Mesothelial cell of epicardium (in vitro differentiated cells): ENCODE results near the gene MYOM1. TPM values are rescaled to one million over a fixed set of nuclear protein-coding genes. Genes with fewer than 3 reads are reported as not detected.

ENCODE experiments used
- DNase-seq, 2 experiments: peaks; one replicate each; pipeline ENCODE4 v3.0.0; 2021; ENCODE audit warnings: low spot score in 2 of 2; ENCODE audit not compliant: unreplicated experiment in 2 of 2
- H3K27ac Mint-ChIP-seq: 2 replicates; pipeline ENCODE4 v1.8.0; 2021; ENCODE audit warnings: mixed read lengths
- H3K27me3 Mint-ChIP-seq: 2 replicates; pipeline ENCODE4 v1.8.0; 2021; ENCODE audit warnings: low read depth, mixed read lengths
- H3K36me3 Mint-ChIP-seq: 2 replicates; pipeline ENCODE4 v1.8.0; 2021; ENCODE audit warnings: mixed read lengths
- H3K4me1 Mint-ChIP-seq: 2 replicates; pipeline ENCODE4 v1.8.0; 2021; ENCODE audit warnings: mixed read lengths
- H3K4me3 Mint-ChIP-seq: 2 replicates; pipeline ENCODE4 v1.8.0; 2021; ENCODE audit warnings: mild to moderate bottlenecking, moderate library complexity, mixed read lengths
- H3K9me3 Mint-ChIP-seq: 2 replicates; pipeline ENCODE4 v1.8.0; 2021; ENCODE audit warnings: mixed read lengths
- total RNA-seq: library from RNA; stranded (reverse); gene quantifications from 3 replicates; pipeline ENCODE4 v1.2.1, GENCODE V29; 2021
- TF ChIP-seq, protein P1 (sequence below): fragments of 200-600 bp; sonication (generic); IDR thresholded peaks from one replicate; pipeline ENCODE4 v1.5.0; 2021; ENCODE audit warnings: antibody characterized with exemption; ENCODE audit not compliant: unreplicated experiment

MYOM1 gene
- total RNA-seq, 1 donor from 2014 or later: 2.8 TPM

DNA sequence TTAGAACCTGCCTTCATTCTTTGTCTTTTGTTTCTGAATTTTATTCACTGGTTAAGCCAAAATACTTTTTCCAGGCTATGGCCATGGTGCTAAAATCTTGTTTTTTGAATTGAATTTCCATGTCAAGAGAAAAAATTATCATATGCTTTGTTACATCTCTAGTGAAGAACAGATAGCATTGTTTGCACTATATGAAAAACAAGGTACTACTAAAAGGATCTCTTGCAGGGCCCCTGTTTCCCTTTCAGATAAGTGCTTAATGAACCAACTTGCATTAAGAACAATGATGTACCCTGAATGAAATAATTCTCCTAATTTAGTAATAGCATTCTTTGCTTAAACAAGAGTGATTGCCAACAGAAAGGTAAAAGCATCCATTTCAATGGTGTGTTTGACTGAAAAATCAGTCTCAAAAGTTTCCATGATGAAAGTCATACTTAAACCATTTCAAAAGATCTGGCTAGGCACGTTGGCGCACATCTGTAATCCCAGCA, 37.9 kb upstream of the MYOM1 start:
- TF ChIP-seq, protein P1, sequence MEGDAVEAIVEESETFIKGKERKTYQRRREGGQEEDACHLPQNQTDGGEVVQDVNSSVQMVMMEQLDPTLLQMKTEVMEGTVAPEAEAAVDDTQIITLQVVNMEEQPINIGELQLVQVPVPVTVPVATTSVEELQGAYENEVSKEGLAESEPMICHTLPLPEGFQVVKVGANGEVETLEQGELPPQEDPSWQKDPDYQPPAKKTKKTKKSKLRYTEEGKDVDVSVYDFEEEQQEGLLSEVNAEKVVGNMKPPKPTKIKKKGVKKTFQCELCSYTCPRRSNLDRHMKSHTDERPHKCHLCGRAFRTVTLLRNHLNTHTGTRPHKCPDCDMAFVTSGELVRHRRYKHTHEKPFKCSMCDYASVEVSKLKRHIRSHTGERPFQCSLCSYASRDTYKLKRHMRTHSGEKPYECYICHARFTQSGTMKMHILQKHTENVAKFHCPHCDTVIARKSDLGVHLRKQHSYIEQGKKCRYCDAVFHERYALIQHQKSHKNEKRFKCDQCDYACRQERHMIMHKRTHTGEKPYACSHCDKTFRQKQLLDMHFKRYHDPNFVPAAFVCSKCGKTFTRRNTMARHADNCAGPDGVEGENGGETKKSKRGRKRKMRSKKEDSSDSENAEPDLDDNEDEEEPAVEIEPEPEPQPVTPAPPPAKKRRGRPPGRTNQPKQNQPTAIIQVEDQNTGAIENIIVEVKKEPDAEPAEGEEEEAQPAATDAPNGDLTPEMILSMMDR: no peak
- Mint-ChIP-seq H3K4me1 (peaks cover 19% of the 10 kb centered on the region), H3K27me3 (no peaks in the 10 kb centered on the region), H3K4me3 (no peak overlapping the region), H3K27ac (peak overlapping the region; percentile 94), H3K9me3 (no peaks in the 10 kb centered on the region), H3K36me3 (peaks cover 46% of the 10 kb centered on the region)
- no peak for DNase-seq

DNA sequence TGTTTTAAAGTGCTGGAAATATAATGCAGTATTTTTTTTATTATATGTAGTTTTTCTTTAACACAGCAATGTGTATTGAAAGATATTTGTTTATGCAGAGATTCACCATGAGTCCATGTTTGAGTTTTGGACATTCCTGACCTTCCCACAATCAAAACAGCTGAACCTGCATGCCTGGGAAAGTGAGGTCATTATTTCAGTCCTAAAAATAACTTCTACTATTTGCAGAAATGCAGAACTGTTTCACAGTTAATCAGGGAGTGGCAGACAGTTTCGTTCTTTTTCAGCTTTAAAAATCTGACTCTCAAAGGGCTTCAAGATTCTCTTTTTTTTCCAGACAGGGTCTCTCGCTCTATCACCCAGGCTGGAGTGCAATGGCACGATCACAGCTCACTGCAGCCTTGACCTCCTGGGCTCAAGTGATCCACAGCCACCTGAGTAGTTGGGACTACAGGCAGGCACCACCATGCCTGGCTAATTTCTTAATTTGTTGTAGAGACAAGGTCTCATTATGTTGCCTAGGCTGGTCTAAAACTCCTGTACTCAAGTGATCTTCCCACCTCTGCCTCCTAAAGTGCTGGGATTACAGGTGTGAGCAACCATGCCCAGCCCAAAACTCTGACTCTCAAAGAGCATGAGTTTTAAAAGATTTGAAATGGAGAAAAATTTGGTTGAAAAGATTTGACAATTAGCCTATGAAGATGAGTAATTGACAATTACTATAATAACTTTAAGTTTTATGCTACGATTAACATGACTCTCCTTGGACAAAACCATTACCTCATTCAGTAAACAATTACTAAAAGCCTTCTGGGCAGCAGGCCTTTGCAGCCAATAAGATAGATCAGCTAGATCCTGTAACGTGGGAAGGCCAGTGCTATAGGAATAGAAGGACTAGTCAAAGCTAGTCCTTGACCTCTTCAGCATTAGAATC, 37.2 kb upstream of the MYOM1 start:
- Mint-ChIP-seq H3K4me1 (peaks cover 22% of the 10 kb centered on the region), H3K9me3 (no peaks in the 10 kb centered on the region), H3K4me3 (no peak overlapping the region), H3K27me3 (no peaks in the 10 kb centered on the region), H3K27ac (peak overlapping the region; percentile 94), H3K36me3 (peaks cover 46% of the 10 kb centered on the region)
- no peak for DNase-seq
- TF ChIP-seq, protein P1: no peak

DNA sequence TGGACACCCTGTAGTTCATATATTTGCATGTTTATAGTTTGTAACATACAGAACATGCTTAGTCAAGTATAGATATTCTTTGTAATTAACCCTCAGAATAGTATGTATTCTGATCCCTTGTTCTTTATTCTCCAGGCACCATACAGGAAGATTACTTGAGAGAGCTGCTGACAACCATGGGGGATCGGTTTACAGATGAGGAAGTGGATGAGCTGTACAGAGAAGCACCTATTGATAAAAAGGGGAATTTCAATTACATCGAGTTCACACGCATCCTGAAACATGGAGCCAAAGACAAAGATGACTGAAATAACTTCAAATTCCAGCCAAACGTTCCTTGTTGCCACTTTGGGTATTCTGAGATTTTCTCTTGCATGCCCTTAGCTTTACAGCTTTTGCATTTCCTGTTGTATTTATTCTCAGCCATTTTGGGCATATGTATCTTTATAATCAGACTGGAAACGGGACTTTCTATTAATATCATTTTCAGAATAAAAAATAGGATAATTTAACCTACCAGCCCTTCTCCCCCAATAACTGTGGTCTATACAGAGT, 35.9 kb upstream of the MYOM1 start:
- no peaks in the 10 kb centered on the region for H3K27me3 Mint-ChIP-seq

DNA sequence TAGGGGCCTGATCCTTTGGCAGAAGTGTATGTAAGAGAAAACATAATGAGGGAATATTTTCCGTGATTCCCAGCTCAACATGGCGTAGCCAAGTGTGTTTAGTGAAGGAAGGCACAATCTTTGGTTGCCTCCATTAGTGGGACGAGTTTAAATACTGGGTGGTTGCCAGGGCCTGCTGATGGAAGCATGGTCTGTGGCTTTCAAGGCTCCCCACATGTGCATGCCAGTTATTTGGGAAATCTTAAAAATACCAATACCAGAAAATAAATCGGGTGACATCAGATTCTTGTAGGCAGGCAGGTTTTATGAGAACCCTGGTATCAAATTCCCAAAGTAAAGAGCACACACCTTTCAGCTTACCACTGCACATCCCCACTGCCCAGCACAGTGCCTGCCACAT, 35.0 kb upstream of the MYOM1 start:
- peaks cover 25% of the 10 kb centered on the region for H3K4me1 Mint-ChIP-seq
- H3K27ac Mint-ChIP-seq: peak overlapping the region; percentile 51

More for the DNA sequence above, 35.9 kb upstream of the MYOM1 start:
- no peak overlapping the region for H3K4me3 Mint-ChIP-seq
- DNase-seq: no peak
- peak overlapping the region; percentile 44 for H3K27ac Mint-ChIP-seq
- H3K9me3 Mint-ChIP-seq: no peaks in the 10 kb centered on the region
- peaks cover 46% of the 10 kb centered on the region for H3K36me3 Mint-ChIP-seq
- TF ChIP-seq, protein P1: no peak
- peaks cover 23% of the 10 kb centered on the region for H3K4me1 Mint-ChIP-seq

DNA sequence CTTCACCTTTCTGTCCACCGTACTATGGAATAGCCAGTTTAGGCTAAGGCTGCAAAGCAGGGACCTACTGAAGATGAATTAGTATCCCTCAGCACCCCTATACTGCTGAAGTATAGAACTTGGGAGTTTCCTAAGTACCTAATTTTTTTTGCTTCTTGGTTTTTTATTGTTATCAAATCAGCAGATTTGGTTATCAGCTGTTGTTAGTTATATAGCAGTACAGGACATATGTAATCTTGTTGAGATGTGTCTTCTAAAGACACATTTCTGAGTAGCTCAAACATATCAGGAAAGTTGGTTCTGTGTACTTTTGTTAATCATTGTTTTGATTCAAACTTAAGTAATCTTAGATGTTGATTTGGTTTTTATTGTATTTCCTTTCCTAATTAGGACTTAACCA, 33.1 kb upstream of the MYOM1 start:
- no peak overlapping the region for H3K4me3 Mint-ChIP-seq
- peaks cover 38% of the 10 kb centered on the region for H3K4me1 Mint-ChIP-seq
- H3K9me3 Mint-ChIP-seq: no peaks in the 10 kb centered on the region
- TF ChIP-seq, protein P1: no peak
- no peak for DNase-seq
- no peaks in the 10 kb centered on the region for H3K27me3 Mint-ChIP-seq
- peaks cover 37% of the 10 kb centered on the region for H3K36me3 Mint-ChIP-seq
- H3K27ac Mint-ChIP-seq: no peak overlapping the region

More for the DNA sequence above, 35.0 kb upstream of the MYOM1 start:
- Mint-ChIP-seq H3K36me3 (peaks cover 46% of the 10 kb centered on the region), H3K9me3 (no peaks in the 10 kb centered on the region), H3K4me3 (no peak overlapping the region), H3K27me3 (no peaks in the 10 kb centered on the region)
- DNase-seq: no peak
- TF ChIP-seq, protein P1: no peak
